ENCODE measurements around the gene SMARCB1. TPM values are rescaled to one million over a fixed set of nuclear protein-coding genes. Genes with fewer than 3 reads are reported as not detected.

The SMARCB1 gene
- total RNA-seq, 1 donor from 2014 or later, result 92.2 TPM

DNA sequence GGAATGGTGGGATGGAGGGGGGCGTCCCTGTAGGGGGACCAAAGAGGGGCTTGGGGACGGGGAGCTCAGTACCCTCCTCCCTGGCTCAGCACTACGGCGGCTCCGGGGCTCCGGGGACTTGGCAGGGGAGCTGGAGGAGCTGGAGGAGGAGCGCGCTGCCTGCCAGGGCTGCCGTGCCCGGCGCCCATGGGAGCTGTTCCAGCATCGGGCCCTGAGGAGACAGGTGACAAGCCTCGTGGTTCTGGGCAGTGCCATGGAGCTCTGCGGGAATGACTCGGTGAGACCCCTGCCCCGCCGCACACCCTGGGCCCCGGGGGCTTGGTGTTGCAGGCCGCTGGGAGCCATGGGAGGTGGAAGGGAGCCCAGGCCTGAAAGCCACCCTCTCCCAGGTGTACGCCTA, 95.6 kb downstream of the SMARCB1 start:
- H3K9me3 Mint-ChIP-seq, result no peaks in the 10 kb centered on the region
- H3K4me3 Mint-ChIP-seq, result no peak overlapping the region
- no peaks in the 10 kb centered on the region for H3K4me1 Mint-ChIP-seq
- intact Hi-C loops (cut with micrococcal nuclease), result no loop called here
- H3K36me3 Mint-ChIP-seq (ENCODE audit: low read depth), result no peaks in the 10 kb centered on the region
- H3K27me3 Mint-ChIP-seq, result no peaks in the 10 kb centered on the region
- DNase-seq, result no peak
- no peak overlapping the region for H3K27ac Mint-ChIP-seq

DNA sequence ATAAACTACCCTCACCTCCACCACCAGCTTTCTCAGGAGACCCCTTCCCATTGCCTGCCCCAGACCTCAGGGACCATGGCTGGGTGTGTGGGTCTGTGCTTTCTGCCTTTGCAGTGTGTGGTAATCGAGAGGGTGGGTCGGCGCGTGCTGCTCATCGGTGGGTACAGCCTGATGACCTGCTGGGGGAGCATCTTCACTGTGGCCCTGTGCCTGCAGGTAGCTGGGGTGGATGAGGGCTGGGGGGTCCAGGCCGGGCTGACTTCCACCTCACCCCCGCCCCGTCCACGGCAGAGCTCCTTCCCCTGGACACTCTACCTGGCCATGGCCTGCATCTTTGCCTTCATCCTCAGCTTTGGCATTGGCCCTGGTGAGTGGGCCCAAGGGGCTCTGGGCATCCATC, 96.9 kb downstream of the SMARCB1 start:
- H3K36me3 Mint-ChIP-seq (ENCODE audit: low read depth), result no peaks in the 10 kb centered on the region
- H3K4me1 Mint-ChIP-seq, result no peaks in the 10 kb centered on the region
- H3K4me3 Mint-ChIP-seq, result no peak overlapping the region
- intact Hi-C loops (cut with micrococcal nuclease), result no loop called here
- DNase-seq, result no peak
- H3K9me3 Mint-ChIP-seq, result no peaks in the 10 kb centered on the region
- H3K27ac Mint-ChIP-seq, result no peak overlapping the region
- H3K27me3 Mint-ChIP-seq, result no peaks in the 10 kb centered on the region

DNA sequence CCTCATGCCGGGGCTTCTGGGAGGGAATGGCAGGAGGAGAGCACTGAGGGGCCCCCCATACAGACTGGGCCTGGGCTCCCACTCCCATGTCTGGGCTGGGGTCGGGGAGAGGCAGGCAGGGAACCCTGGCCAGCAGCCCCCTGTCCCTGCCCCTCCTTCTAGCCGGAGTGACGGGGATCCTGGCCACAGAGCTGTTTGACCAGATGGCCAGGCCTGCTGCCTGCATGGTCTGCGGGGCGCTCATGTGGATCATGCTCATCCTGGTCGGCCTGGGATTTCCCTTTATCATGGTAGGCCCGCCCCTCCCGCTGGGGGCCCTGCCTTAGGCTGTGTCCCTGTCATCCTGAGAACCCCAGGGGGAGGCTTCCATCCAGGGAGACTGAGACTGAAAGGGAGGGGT, 97.4 kb downstream of the SMARCB1 start:
- H3K27ac Mint-ChIP-seq, result no peak overlapping the region
- DNase-seq, result no peak
- no peaks in the 10 kb centered on the region for H3K9me3 Mint-ChIP-seq
- H3K4me1 Mint-ChIP-seq, result no peaks in the 10 kb centered on the region
- H3K36me3 Mint-ChIP-seq (ENCODE audit: low read depth), result no peaks in the 10 kb centered on the region
- intact Hi-C loops (cut with micrococcal nuclease), result no loop called here
- H3K27me3 Mint-ChIP-seq, result no peaks in the 10 kb centered on the region
- H3K4me3 Mint-ChIP-seq, result no peak overlapping the region

Other genes with a start within 250 kb of the SMARCB1 start
- not detected in 2 replicates for gene IGLL1, start 206.7 kb upstream of the SMARCB1 start, total RNA-seq
- 0.24 and 0.61 TPM in 2 replicates for gene DRICH1, start 154.6 kb upstream of the SMARCB1 start, total RNA-seq
- gene RGL4, start 96.0 kb upstream of the SMARCB1 start, total RNA-seq, result 6.9 TPM in 2 replicates
- 2.5 and 2.6 TPM in 2 replicates for gene ZNF70, start 35.9 kb upstream of the SMARCB1 start, total RNA-seq
- gene VPREB3, start 32.5 kb upstream of the SMARCB1 start, total RNA-seq, result not detected in 2 replicates
- 0.16 and 0.19 TPM in 2 replicates for gene C22orf15, start 24.0 kb upstream of the SMARCB1 start, total RNA-seq
- 122 and 126 TPM in 2 replicates for gene CHCHD10, start 19.0 kb upstream of the SMARCB1 start, total RNA-seq
- gene MMP11, start 14.1 kb upstream of the SMARCB1 start, total RNA-seq, result 0.50 and 0.70 TPM in 2 replicates
- 13.4 and 14.8 TPM in 2 replicates for gene DERL3, start 52.0 kb downstream of the SMARCB1 start, total RNA-seq
- 8.0 and 9.3 TPM in 2 replicates for gene SLC2A11, start 70.9 kb downstream of the SMARCB1 start, total RNA-seq
- 1,352 and 1,382 TPM in 2 replicates for gene MIF, start 107.4 kb downstream of the SMARCB1 start, total RNA-seq
- 0.36 TPM in 1 of 2 replicates, not detected in the other for gene GSTT2B, start 174.2 kb downstream of the SMARCB1 start, total RNA-seq
- gene DDTL, start 179.9 kb downstream of the SMARCB1 start, total RNA-seq, result 5.0 TPM in 2 replicates
- 106 and 108 TPM in 2 replicates for gene DDT, start 187.5 kb downstream of the SMARCB1 start, total RNA-seq
- 0.42 TPM in 1 of 2 replicates, not detected in the other for gene GSTT2, start 193.2 kb downstream of the SMARCB1 start, total RNA-seq
- gene GSTT4, start 218.5 kb downstream of the SMARCB1 start, total RNA-seq, result not detected in 2 replicates
- gene CABIN1, start 224.3 kb downstream of the SMARCB1 start, total RNA-seq, result 100 and 103 TPM in 2 replicates